ENCODE results near the gene ACOD1.

GRCh38 chr13:76982061-76982460 lies 33.8 kb downstream of the ACOD1 start:
- TF ChIP-seq EP300 (IDR thresholded peaks at IDR 0.05; ENCODE audit: borderline replicate concordance in 1 of 2, low read depth in 1 of 2, low read length in 1 of 2) (no peak), FOXM1 (IDR thresholded peaks at IDR 0.05; ENCODE audit: low read depth) (no peak), MEF2A (IDR thresholded peaks at IDR 0.05; ENCODE audit: borderline replicate concordance, low read depth) (no peak), TEAD4 (IDR thresholded peaks at IDR 0.05; ENCODE audit: borderline replicate concordance, insufficient read depth) (no peak), ELF1 (IDR thresholded peaks at IDR 0.05) (no peak), FOSL2 (IDR thresholded peaks at IDR 0.05; ENCODE audit: borderline replicate concordance, low read depth) (no peak), ZBTB33 (IDR thresholded peaks at IDR 0.05; ENCODE audit: borderline replicate concordance, low read depth) (no peak), USF1 (IDR thresholded peaks at IDR 0.05; ENCODE audit: borderline replicate concordance, low read depth) (no peak)
- TF ChIP-seq, protein P1, sequence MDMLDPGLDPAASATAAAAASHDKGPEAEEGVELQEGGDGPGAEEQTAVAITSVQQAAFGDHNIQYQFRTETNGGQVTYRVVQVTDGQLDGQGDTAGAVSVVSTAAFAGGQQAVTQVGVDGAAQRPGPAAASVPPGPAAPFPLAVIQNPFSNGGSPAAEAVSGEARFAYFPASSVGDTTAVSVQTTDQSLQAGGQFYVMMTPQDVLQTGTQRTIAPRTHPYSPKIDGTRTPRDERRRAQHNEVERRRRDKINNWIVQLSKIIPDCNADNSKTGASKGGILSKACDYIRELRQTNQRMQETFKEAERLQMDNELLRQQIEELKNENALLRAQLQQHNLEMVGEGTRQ (IDR thresholded peaks at IDR 0.05; ENCODE audit: borderline replicate concordance, low read depth, low read length), result no peak
- TF ChIP-seq, protein P2, sequence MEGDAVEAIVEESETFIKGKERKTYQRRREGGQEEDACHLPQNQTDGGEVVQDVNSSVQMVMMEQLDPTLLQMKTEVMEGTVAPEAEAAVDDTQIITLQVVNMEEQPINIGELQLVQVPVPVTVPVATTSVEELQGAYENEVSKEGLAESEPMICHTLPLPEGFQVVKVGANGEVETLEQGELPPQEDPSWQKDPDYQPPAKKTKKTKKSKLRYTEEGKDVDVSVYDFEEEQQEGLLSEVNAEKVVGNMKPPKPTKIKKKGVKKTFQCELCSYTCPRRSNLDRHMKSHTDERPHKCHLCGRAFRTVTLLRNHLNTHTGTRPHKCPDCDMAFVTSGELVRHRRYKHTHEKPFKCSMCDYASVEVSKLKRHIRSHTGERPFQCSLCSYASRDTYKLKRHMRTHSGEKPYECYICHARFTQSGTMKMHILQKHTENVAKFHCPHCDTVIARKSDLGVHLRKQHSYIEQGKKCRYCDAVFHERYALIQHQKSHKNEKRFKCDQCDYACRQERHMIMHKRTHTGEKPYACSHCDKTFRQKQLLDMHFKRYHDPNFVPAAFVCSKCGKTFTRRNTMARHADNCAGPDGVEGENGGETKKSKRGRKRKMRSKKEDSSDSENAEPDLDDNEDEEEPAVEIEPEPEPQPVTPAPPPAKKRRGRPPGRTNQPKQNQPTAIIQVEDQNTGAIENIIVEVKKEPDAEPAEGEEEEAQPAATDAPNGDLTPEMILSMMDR (IDR thresholded peaks at IDR 0.05), result no peak
- TF ChIP-seq, protein P3, sequence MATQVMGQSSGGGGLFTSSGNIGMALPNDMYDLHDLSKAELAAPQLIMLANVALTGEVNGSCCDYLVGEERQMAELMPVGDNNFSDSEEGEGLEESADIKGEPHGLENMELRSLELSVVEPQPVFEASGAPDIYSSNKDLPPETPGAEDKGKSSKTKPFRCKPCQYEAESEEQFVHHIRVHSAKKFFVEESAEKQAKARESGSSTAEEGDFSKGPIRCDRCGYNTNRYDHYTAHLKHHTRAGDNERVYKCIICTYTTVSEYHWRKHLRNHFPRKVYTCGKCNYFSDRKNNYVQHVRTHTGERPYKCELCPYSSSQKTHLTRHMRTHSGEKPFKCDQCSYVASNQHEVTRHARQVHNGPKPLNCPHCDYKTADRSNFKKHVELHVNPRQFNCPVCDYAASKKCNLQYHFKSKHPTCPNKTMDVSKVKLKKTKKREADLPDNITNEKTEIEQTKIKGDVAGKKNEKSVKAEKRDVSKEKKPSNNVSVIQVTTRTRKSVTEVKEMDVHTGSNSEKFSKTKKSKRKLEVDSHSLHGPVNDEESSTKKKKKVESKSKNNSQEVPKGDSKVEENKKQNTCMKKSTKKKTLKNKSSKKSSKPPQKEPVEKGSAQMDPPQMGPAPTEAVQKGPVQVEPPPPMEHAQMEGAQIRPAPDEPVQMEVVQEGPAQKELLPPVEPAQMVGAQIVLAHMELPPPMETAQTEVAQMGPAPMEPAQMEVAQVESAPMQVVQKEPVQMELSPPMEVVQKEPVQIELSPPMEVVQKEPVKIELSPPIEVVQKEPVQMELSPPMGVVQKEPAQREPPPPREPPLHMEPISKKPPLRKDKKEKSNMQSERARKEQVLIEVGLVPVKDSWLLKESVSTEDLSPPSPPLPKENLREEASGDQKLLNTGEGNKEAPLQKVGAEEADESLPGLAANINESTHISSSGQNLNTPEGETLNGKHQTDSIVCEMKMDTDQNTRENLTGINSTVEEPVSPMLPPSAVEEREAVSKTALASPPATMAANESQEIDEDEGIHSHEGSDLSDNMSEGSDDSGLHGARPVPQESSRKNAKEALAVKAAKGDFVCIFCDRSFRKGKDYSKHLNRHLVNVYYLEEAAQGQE (IDR thresholded peaks at IDR 0.05; ENCODE audit: low read depth, low read length), result no peak
- TF ChIP-seq, protein P4, sequence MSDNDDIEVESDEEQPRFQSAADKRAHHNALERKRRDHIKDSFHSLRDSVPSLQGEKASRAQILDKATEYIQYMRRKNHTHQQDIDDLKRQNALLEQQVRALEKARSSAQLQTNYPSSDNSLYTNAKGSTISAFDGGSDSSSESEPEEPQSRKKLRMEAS (IDR thresholded peaks at IDR 0.05; ENCODE audit: low read depth), result no peak
